G401 (cell line): ENCODE data around the gene TMUB1. TPM values are rescaled to one million over a fixed set of nuclear protein-coding genes. Genes with fewer than 3 reads are reported as not detected.
"Not testable (repeated sequence)": the region's sequence is repeated elsewhere in the genome, so short reads cannot be mapped to it uniquely, and the experiment has no call there.

ENCODE experiments used
- DNase-seq: peaks from one replicate; pipeline ENCODE4 v3.0.0-alpha.2; 2015; ENCODE audit warnings: low spot score
- in situ Hi-C: cut with HindIII; loops from 2 replicates; pipeline ENCODE4 v1.10.0; 2016; ENCODE audit warnings: low sequenced_read_pairs, mixed read lengths
- total RNA-seq: library from RNA; depleted of rRNA; stranded (reverse); fragments of >200 nt; shearing (Covaris generic); gene quantifications from 2 replicates; pipeline ENCODE4 v1.2.3, GENCODE V29; 2014; rRNA removed

Gene TMUB1
- total RNA-seq, 1 experiment from 2014 or later = 94.3 TPM

- in situ Hi-C loops = no loop called here
- no peak for DNase-seq
Observed at GRCh38 chr7:151045967-151046366, 37.3 kb downstream of the TMUB1 start.

GRCh38 chr7:151045262-151045661 is 38.0 kb downstream of the TMUB1 start:
- no peak for DNase-seq

DNA sequence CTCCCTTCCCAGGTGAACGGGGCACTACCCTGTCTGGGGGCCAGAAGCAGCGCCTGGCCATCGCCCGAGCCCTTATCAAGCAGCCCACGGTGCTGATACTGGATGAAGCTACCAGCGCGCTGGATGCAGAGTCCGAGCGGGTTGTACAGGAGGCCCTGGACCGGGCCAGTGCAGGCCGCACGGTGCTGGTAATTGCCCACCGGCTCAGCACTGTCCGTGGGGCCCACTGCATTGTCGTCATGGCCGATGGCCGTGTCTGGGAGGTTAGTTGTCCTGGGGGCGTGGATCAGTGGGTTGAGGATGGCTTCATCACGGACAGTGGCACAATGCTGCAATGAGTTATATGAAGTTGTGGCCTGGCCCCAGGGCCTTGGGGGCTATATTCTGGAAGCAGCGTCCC is 39.3 kb downstream of the TMUB1 start:
- in situ Hi-C loops = no loop called here
- DNase-seq = no peak

More at GRCh38 chr7:151045262-151045661, 38.0 kb downstream of the TMUB1 start:
- in situ Hi-C loops = no loop called here

DNA sequence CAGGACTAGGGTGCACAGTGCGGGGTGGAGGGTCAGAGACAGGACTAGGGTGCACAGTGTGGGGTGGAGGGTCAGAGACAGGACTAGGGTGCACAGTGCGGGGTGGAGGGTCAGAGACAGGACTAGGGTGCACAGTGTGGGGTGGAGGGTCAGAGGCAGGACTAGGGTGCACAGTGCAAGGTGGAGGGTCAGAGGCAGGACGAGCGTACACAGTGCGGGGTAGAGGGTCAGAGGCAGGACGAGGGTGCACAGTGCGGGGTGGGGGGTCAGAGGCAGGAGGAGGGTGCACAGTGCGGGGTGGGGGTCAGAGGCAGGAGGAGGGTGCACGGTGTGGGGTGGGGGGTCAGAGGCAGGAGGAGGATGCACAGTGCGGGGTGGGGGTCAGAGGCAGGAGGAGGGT is 39.8 kb downstream of the TMUB1 start:
- in situ Hi-C loops = not testable (repeated sequence)

GRCh38 chr7:151040616-151041375 is 42.5 kb downstream of the TMUB1 start:
- DNase-seq = no peak
- in situ Hi-C loops = no loop called here

More for the DNA sequence above, 39.8 kb downstream of the TMUB1 start:
- not testable (repeated sequence) for DNase-seq

GRCh38 chr7:151039850-151040548 is 43.3 kb downstream of the TMUB1 start:
- no peak for DNase-seq
- in situ Hi-C loops = no loop called here

DNA sequence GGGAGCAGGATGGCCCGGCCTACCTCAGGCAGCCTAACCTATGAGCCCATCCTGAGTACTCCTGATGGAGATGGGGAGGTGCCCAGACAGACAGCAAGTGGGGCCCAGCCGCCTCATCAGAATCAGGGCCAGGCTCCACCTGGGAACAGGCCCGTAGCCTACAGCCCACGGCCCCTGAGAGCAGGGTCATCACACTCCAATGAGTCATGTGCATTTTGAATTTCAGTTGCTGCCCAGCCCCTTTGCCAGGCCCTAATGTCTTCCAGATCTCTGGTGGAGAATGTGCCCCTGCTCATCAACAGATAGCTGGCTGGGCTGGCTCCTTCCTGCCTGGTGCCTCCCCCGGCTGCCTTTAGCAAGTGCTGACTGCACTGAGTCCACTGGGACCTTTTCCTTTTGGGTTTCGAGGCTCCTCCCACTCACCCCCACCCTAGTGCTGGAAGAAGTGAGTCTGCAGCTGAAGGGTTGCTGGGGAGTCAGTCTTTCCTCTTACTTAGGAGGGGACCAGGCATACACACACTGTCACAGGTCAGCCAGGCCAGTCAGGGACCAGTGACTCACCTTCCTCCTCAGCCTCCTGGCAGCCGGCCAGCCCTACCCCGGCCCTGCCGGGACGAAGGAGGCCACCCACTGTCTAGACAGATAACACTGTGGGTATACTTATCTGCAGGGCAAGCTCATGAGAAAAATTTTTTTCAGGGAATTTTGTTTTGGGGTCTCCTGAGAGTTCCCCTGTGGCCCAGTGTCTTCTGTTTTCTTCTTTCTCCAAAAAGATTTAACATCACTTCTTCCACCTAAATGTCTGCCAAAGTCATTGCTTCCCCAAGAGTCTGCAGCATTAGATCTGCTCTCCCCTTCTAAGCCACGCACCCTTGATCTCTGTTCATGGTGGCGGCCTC is 44.1 kb downstream of the TMUB1 start:
- DNase-seq = no peak
- in situ Hi-C loops = no loop called here

- in situ Hi-C loops = no loop called here
- DNase-seq = no peak
Observed at GRCh38 chr7:151035902-151036301, 47.4 kb downstream of the TMUB1 start.

DNA sequence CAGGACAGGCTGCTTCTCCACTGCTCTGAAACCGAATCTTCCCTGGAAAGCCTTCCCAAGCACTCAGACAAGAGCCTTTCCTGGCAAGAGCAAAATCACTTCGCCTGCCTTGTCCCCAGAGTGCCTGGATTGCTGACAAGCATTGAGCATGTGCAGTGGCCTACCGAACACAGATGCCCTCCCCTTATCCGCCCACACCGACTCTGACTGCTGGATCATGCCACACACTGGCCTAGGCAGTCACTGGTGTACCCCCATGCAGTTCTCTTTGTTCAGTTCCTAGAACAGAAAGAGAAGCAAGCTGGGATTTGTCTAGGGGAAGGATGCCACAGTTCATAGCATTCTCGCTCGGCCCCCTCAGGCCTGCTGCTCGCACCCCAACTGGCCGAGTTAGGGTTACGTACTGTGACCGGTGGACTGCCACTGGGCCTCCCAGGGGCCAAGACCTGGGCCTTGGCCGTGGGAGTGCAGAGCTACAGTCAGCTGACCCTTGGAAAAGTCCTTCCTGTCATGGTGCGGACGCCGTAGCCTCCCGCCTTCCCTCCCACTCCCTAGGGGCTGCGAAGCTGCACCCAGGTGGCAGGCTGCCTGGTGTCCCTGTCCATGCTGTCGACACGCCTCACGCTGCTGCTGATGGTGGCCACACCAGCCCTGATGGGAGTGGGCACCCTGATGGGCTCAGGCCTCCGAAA is 48.1 kb downstream of the TMUB1 start:
- DNase-seq = no peak
- in situ Hi-C loops = no loop called here

- no peak for DNase-seq
- in situ Hi-C loops = loop anchor here (5.0 kb wide), 1 partner anchor 133 kb away; the partner anchor contains the start of gene GBX1
Observed at GRCh38 chr7:151034312-151035025, 48.8 kb downstream of the TMUB1 start.

GRCh38 chr7:151033864-151034249 is 49.4 kb downstream of the TMUB1 start:
- DNase-seq = no peak
- in situ Hi-C loops = loop anchor here (5.0 kb wide), 1 partner anchor 133 kb away; the partner anchor contains the start of gene GBX1

DNA sequence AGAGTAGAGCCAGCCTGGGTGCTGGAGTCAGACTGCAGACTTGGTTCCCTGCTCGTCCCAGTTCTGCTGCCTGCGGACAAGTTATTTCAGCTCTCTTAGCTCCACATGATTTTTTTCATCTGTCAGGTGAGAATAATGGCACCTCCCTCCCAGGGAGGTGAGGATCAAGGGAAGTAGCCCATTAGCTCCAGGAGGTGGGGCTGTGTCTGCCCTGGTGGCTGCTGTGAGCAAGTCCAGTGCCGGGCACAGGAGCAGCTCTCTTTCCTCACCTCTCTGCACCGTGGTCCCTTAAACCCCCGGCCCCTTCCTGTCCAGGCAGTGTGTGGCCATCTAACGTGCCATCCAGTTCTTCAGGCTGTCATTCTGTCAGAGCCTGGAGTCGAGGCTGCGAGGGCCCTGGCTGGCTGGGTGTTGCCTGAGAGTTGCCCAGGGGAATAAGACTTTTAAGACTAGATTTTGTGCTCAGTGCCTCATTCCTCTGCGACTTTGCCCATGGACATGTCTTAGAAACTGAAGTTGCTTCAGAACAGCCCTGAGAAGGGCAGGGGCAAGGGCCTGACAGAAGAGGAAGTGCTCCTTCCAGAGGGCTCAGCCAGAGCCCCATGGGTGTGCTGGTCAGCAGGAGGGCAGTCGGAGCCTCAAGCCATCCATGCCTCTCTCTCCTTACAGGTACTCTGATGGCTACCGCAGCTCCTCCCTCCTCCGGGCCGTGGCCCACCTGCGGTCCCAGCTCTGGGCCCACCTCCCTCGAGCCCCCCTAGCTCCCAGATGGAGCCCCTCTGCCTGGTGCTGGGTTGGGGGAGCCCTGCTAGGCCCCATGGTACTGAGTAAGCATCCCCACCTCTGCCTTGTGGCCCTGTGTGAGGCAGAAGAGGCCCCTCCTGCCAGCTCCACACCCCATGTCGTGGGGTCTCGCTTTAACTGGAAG is 50.1 kb downstream of the TMUB1 start:
- in situ Hi-C loops = loop anchor here (5.0 kb wide), 1 partner anchor 134 kb away; the partner anchor contains the start of gene GBX1

More for the DNA sequence above, 50.1 kb downstream of the TMUB1 start:
- no peak for DNase-seq

Other genes starting within 250 kb of the TMUB1 start
- gene AOC1, start 231.0 kb downstream of the TMUB1 start, total RNA-seq = 0.92 TPM in 1 of 2 replicates, not detected in the other
- 10.8 and 11.5 TPM in 2 replicates for gene KCNH2, start 105.2 kb downstream of the TMUB1 start, total RNA-seq
- gene NOS3, start 92.5 kb downstream of the TMUB1 start, total RNA-seq = 34.5 and 41.6 TPM in 2 replicates
- 0.34 and 0.49 TPM in 2 replicates for gene ATG9B, start 59.0 kb downstream of the TMUB1 start, total RNA-seq
- 34.0 and 57.0 TPM in 2 replicates for gene ABCB8, start 55.0 kb downstream of the TMUB1 start, total RNA-seq
- not detected in 2 replicates for gene ASIC3, start 35.0 kb downstream of the TMUB1 start, total RNA-seq
- gene CDK5, start 25.6 kb downstream of the TMUB1 start, total RNA-seq = 18.5 and 25.3 TPM in 2 replicates
- gene SLC4A2, start 23.9 kb downstream of the TMUB1 start, total RNA-seq = 363 and 382 TPM in 2 replicates
- 57.2 and 62.9 TPM in 2 replicates for gene FASTK, start 2.7 kb downstream of the TMUB1 start, total RNA-seq
- gene AGAP3, start 3.0 kb upstream of the TMUB1 start, total RNA-seq = 49.4 and 51.9 TPM in 2 replicates
- 0.37 TPM in 1 of 2 replicates, not detected in the other for gene GBX1, start 84.2 kb upstream of the TMUB1 start, total RNA-seq
- gene ASB10, start 103.8 kb upstream of the TMUB1 start, total RNA-seq = not detected in 2 replicates
- gene H2BK1, start 127.0 kb upstream of the TMUB1 start, total RNA-seq = not detected in 2 replicates
- gene ABCF2, start 143.7 kb upstream of the TMUB1 start, total RNA-seq = 63.0 and 99.0 TPM in 2 replicates
- gene CHPF2, start 149.0 kb upstream of the TMUB1 start, total RNA-seq = 22.3 and 31.1 TPM in 2 replicates
- 65.7 and 68.2 TPM in 2 replicates for gene SMARCD3, start 165.2 kb upstream of the TMUB1 start, total RNA-seq